NCI-H446 treated with DMSO at 0.1 percent for 48 hours (cell line): Measurements from ENCODE around the gene AUTS2.
"Not testable (repeated sequence)": the region's sequence is repeated elsewhere in the genome, so short reads cannot be mapped to it uniquely, and the experiment has no call there.

Experiments
- DNase-seq: peaks from one replicate; lab custom pipeline; 2025; lab: John Stamatoyannopoulos, UW

Gene AUTS2

GRCh38 chr7:69761290-69761922 is 163.1 kb downstream of the AUTS2 start:
- DNase-seq, result no peak

DNA sequence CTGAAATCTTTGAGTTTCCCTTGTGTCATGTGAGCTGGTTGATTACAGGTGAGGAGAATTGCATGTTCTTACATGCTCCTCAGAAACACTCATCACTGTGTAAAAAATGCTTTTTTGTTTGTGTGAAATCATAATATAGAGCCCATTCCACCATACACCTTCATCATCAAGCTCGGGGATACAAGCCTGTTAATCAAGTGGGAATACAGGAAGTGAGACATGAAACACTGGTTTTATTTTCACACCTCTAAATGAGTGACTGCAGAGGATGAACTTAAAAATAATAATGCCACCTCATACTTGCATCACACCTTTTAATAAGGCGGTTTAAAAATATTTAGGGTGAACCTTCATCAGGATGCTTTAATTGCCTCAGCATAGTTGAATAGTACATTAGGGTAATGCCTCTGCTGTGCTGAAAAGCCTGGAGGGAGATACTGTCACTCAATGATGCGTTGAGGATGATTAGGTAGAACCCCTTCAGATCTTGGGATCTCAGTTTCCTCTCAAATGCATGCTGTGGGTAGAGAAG is 164.6 kb downstream of the AUTS2 start:
- DNase-seq, result no peak

DNA sequence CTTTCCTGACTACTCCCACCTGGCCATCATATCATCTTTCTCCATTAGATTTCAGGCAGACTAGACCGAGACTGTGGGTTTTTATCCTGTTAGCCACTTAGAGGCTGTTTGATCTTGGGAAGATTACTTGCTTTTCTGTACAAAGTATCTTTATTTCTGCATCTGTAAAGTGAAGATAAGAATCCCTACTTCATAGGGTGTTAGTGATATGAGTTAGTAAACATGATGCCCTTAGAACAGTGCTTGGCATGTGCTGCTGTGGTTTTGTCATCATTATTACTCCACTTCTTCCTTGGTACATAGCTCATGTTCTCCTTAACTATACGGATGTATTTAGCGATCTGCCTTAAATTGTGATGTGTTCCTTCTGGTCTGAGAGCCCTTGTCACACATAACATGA is 165.2 kb downstream of the AUTS2 start:
- DNase-seq, result no peak

GRCh38 chr7:69764147-69764546 is 165.9 kb downstream of the AUTS2 start:
- no peak for DNase-seq

GRCh38 chr7:69764681-69765080 is 166.4 kb downstream of the AUTS2 start:
- DNase-seq, result no peak

DNA sequence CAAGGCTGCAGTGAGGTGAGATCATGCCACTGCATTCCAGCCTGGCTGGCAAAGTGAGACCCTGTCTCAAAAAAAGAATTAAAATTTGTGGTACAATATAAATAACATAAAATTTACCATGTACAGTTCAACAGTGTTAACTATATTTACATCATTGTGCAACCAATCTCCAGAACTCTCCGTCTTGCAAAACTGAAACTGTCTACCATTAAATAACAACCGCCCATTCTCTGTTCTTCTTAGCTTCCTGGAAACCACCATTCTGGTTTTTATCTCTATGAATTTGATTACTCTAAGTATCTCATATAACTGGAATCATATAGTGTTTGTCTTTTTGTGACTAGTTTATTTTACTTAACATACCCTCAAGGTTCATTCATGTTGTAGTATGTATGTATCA is 167.6 kb downstream of the AUTS2 start:
- DNase-seq, result no peak

GRCh38 chr7:69768986-69769595 is 170.8 kb downstream of the AUTS2 start:
- no peak for DNase-seq

DNA sequence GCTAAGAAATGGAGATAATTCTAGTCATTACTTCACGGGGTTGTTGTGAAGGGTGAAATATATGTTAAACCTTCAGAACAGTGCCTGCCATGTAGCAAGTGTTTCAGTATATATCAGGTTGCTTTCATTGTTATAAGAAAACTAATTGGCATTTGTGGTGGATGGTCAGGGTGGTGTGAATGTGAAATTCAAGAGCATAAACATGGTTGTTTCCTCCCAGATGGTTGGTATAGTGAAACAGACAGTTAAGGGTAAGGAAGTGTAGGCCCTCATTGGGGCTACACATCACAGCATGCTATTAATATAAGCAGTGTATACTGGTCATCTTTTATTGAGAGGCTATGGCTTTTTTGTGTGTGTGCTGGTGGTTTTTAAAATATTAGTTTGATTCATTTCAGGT is 171.6 kb downstream of the AUTS2 start:
- DNase-seq, result no peak

DNA sequence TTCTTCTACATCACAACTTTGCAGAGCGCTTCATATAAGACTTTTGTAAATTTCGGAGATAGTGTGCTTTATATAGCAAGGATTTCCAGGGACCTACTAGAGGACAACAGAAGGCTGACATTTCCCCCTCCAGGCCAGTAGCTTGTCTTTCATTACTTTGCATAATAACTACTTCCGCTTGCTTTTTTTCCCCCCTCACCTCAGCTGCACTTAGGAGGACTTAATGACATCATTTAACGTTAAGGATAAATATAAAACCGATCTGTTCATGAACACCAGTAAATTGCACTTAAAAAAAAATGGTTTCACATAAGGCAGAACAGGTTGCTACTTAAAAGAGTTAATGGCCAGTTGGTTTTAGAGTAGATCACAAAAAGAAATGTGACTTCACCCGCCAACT is 172.3 kb downstream of the AUTS2 start:
- no peak for DNase-seq

- no peak for DNase-seq
Measured at GRCh38 chr7:69772718-69773436, 174.6 kb downstream of the AUTS2 start.

DNA sequence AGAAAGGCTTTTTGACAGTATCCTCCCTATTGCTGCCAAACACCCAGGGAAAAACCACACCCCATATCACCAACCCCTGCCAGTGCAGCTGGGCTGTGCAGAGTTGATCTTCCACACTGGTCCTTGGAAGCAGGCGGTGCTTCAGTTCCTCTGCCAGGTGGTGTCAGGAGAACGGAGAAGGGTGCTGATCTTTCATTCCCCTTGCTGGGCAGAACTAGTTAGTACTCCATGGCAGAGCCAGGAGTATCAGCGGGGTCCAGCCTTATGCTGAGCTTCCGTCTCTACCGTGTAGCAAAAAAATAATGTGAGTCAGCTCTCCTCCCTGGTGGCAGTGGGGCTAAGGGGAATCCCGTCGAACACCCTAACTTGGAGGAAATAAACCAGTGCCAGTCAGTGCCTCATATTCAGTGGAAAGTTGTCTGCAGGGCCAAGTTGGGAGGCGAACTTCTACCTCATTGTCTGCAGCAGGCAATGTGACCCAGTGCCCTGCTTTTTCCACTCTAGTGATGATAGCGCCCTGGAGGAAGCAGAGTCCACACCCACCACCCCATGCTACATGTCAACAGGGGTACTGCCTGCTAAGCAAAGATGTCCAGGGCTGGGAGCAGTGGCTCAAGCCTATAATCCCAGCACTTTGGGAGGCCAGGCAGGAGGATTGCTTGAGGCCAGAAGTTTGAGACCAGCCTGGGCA is 175.4 kb downstream of the AUTS2 start:
- no peak for DNase-seq

DNA sequence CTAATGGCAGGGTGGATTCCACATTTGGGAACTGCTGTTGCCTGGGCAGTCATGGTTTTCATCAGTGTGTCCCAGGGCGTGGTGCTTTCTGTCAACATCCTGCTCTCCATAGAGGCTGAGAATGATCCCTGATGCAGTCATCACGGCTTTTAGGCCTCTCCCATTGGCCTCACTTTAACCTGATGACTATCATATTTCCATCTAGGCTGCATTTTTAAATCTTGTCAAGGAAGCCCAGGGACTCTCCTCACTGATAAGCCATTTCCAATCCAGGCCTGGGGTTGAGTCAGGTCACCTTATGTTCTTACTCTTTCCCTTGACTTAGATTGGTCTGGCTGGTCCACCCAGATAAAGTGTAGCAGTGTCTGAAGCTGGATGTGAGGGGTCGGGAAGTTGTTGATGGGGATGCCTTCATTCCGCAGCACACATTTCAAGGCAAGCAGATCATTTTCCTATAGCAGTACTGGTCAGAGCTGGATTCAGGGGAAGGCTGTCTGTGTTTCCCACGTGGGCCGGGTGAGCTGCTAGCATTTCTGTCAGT is 177.0 kb downstream of the AUTS2 start:
- no peak for DNase-seq

GRCh38 chr7:69776611-69777010 is 178.3 kb downstream of the AUTS2 start:
- no peak for DNase-seq

GRCh38 chr7:69778138-69778537 is 179.9 kb downstream of the AUTS2 start:
- no peak for DNase-seq

GRCh38 chr7:69780379-69780778 is 182.1 kb downstream of the AUTS2 start:
- DNase-seq, result no peak

- DNase-seq, result no peak
Measured at GRCh38 chr7:69781412-69781846, 183.2 kb downstream of the AUTS2 start.

DNA sequence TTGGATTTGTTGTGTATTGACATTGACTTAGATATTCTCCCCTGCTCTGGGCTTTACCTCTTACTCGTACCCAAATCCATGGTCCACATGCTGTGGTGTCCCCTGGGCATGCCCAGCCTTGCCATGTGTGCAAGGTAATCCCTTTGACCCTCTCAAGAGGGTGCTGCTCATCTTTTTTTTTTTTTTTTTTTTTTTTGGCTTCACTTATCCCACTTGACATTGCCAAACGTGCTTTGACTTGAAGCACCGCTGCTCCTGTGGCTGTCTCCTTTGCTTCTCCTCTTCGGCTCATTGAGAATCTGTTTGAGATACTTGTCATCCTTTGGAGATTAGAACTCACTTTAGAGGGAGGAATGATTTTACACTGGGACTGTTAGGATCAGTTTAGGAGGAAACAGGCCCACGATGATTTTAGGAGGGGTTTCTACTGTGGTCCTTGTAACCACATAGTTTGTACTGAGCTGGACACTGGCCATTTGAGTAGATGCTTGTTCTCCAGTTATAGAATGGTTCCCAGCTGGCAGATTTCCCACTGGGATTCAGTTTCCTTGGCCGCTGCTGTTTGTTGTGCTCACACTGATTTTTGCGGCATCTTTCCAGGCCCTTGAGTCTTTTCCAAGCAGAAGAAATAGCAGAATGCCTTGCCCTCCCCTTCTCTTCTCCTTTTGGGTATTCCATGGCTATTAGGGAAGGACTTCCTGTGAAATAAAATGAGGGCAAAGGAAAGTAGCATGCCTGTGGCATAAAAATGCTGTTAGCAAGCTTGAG is 184.8 kb downstream of the AUTS2 start:
- DNase-seq, result peak; percentile 73

- DNase-seq, result not testable (repeated sequence)
Measured at GRCh38 chr7:69786130-69786529, 187.9 kb downstream of the AUTS2 start.

- DNase-seq, result no peak
Measured at GRCh38 chr7:69786730-69787395, 188.6 kb downstream of the AUTS2 start.

- no peak for DNase-seq
Measured at GRCh38 chr7:69787736-69788431, 189.6 kb downstream of the AUTS2 start.
